Suppressor macrophage (primary cell): ENCODE data around the gene MAPT.
A peak's percentile ranks its signal among the peaks of the same experiment; 100 is the strongest.
"Not testable (repeated sequence)": the region's sequence is repeated elsewhere in the genome, so short reads cannot be mapped to it uniquely, and the experiment has no call there.

ENCODE experiments used
- DNase-seq, 4 experiments: peaks; one replicate each; pipeline ENCODE4 v3.0.0-alpha.2; 2020 to 2022
- total RNA-seq, 17 experiments: gene quantifications; one replicate each; lab custom pipeline; 2026; ENCODE audit warnings: mixed read lengths in 6 of 17, inconsistent platforms in 3 of 17; lab: John Stamatoyannopoulos, UW

MAPT gene
- total RNA-seq: 0 to 9.5 (median 0.10) reads per million in 17 experiments

DNA sequence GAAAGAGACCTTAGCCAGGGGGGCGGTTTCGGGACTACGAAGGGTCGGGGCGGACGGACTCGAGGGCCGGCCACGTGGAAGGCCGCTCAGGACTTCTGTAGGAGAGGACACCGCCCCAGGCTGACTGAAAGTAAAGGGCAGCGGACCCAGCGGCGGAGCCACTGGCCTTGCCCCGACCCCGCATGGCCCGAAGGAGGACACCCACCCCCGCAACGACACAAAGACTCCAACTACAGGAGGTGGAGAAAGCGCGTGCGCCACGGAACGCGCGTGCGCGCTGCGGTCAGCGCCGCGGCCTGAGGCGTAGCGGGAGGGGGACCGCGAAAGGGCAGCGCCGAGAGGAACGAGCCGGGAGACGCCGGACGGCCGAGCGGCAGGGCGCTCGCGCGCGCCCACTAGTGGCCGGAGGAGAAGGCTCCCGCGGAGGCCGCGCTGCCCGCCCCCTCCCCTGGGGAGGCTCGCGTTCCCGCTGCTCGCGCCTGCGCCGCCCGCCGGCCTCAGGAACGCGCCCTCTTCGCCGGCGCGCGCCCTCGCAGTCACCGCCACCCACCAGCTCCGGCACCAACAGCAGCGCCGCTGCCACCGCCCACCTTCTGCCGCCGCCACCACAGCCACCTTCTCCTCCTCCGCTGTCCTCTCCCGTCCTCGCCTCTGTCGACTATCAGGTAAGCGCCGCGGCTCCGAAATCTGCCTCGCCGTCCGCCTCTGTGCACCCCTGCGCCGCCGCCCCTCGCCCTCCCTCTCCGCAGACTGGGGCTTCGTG lies at the start of gene MAPT:
Gene MAPT (plus strand): TSS at position 533 of the 763 bp plus-strand sequence. CDS start 67,784 bp downstream, outside the sequence.
- peak; percentile 91 to 97 (median 94) for DNase-seq

DNA sequence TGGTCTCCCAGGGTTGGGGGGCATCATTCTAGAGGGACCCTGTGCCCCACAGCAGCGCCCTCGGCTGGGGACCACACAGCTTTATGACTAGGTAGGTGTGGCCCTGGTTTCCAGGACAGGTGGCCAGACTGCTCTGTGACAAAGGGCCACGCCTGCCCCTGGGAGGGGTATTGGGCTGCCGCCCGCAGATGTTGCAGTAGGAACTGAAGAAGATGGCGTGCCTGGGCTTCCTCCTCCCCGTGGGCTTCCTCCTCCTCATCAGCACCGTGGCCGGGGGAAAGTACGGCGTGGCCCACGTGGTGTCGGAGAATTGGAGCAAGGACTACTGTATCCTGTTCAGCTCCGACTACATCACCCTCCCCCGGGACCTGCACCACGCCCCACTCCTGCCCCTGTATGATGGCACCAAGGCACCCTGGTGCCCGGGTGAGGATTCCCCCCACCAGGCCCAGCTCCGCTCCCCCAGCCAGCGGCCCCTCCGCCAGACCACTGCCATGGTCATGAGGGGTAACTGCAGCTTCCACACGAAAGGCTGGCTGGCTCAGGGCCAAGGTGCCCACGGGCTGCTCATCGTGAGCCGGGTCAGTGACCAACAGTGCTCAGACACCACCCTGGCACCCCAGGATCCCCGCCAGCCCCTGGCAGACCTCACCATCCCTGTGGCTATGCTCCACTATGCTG lies 49.5 kb upstream of the MAPT start, which contains the start of gene SPPL2C:
Gene SPPL2C (plus strand): TSS at position 187 of the 681 bp plus-strand sequence. CDS start 26 bp downstream, at position 213.
- DNase-seq: no peak

DNA sequence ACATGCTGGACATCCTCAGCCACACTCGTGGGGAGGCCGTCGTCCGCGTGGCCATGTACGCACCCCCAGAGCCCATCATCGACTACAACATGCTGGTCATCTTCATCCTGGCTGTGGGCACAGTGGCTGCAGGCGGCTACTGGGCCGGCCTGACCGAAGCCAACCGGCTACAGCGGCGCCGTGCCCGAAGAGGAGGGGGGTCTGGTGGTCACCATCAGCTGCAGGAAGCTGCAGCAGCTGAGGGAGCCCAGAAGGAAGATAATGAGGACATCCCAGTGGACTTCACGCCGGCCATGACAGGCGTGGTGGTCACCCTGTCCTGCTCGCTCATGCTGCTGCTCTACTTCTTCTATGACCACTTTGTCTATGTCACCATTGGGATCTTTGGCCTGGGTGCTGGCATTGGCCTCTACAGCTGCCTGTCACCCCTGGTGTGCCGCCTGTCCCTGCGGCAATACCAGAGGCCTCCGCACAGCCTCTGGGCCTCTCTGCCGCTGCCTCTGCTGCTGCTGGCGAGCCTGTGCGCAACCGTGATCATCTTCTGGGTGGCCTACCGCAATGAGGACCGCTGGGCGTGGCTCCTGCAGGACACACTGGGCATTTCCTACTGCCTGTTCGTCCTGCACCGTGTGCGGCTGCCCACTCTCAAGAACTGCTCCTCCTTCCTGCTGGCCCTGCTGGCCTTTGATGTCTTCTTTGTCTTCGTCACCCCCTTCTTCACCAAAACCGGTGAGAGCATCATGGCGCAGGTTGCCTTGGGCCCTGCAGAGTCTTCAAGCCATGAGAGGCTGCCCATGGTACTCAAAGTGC lies 48.8 kb upstream of the MAPT start:
- DNase-seq: no peak

DNA sequence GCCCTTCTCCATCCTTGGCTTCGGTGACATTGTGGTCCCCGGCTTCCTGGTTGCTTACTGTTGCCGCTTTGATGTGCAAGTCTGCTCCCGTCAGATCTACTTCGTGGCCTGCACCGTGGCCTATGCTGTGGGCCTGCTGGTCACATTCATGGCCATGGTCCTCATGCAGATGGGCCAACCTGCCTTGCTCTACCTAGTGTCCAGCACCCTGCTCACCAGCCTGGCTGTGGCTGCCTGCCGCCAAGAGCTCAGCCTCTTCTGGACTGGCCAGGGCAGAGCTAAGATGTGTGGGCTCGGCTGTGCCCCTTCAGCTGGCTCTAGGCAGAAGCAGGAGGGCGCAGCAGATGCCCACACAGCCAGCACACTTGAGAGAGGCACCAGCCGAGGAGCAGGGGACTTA lies 48.1 kb upstream of the MAPT start:
- DNase-seq: no peak

DNA sequence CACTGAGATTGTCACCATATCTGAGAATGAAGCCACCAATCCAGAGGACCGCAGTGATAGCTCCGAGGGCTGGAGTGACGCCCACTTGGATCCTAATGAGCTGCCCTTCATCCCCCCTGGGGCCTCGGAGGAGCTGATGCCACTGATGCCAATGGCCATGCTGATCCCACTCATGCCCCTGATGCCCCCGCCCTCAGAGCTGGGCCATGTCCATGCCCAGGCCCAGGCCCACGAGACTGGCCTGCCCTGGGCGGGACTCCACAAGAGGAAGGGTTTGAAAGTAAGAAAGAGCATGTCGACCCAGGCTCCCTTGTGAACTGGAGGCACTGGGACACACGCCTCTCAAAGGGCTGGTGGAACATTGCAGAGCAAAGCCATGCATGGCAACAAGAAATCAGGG lies 47.7 kb upstream of the MAPT start:
- no peak for DNase-seq

DNA sequence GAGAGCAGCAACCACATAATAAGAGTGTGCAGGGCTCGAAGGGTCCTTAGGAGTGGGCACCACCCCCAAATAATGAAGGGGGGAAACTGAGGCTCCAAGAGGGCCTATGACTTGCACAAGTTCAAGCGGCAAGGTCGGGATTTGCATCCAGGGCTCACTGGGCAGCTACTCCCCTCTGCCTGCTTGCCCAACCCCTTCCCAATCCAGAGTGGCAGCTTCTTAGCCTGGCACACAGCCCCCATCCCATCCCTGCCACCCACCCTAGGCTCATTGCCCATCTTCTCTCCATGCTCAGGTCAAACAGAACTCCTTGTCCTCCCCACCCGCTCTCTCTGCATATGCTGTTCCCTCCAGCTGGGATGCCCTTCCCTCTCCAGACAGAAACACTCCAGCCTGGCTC lies 47.3 kb upstream of the MAPT start:
- no peak for DNase-seq

DNA sequence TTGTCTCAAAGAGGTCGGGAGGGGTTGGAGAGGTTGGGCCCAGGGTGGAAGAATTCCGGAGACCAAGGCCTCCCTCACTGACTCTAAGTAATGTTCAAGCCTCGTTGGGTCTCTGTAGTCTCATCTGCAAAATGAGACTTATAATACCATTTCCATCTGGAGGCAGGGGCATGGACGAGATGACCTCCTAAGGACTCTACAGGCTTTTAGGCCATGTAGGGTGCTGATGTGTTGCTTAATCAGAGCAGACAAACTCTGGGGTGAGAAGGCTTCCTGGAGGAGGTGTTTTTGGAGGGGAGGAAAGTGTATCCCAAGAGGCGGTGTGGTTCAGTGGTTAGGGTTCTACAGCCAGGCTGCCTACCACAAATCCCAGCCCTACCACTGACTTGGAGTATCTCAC lies 46.6 kb upstream of the MAPT start:
- no peak for DNase-seq

DNA sequence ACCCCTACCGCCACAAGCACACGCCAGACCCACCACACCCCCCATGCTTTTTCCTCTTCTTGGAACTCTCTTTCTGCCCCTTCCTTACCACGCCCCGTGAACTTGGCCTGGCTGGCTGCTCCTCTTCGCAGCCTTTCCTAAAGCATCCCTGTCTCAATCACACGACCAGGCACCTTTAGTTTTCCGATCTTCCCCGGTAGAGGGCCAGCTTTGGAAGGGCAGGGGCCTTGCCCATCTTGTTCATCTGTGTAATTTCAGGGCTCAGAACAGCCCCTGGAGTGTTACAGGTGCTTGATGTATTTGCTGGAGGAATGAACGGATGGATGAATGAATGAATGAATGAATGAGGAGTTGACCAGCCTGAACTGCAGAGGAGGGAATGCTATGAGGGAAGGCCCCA lies 45.9 kb upstream of the MAPT start:
- no peak for DNase-seq

DNA sequence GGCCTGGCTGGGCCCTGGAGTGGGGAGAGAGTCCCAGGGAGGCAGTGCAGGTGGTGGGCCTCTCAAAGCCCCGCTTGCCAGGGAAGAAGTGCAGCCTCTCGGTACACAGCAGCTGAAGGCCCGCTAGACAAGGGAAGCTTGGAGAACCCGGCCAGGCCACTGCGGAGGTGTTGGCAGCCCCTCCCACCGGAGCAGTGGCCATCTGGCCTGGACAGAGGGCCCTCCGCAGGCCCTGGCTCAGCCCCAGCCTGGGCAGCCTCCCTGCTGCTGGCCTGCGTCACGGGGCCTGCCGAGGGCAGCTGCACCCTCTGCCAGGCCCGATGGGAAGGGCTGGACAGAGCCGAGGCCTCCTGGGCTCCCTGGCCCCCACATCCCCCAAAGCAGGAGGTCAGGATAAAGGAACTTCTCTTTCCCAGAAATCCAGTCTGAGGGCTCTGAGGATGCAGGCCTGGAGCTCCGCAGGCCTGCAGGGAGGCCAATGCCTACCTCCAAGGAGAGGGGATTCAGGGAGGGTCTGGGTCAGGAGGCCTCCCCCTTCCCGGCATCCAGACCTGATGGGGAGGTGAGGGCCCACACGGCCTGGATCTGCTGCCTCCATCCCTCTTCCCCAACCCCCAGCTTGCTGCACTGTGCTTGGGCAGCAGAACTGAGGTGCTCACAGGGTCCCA lies 45.4 kb upstream of the MAPT start:
- no peak for DNase-seq

DNA sequence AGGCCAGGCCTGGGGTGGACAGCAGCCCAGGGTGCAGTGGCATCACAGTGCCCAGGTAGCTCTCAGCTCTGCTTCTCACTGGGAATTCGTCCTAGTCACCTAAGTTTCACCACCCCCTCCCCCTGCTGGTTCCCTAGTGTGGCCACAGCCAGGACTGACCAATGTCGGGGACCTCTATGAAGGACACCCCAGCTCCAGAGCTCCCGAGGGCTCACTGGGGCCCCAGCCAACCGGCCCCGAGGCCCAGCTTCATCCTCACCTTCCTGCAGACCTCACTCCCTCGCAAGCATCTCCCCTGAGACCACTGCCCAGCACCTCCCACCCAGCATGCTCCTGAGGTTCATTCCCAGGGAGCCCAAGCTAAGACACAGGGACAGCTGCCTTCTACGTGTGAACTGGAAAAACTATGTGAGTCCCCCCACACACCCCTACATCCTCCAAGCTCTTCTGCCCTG lies 44.8 kb upstream of the MAPT start:
- no peak for DNase-seq

DNA sequence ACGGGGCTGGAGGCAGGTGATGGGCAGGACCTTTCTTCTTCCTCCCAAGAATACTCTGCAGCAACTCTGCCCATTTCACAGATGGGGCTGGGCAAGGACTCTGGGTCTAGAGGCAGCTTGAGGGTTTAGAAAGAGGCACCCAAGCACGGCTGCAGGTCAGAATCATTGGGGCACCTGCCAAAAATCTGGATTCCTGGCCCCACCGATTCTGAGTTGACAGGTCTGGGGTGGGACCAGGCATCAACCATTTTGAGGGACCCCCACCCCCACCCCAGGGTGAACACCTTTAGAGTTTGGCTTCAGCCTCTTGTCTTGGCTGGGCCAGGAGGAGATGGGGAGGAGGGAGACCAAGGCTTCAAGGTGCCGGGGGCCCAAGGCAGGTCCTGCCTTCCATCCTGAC lies 44.3 kb upstream of the MAPT start:
- DNase-seq: no peak

DNA sequence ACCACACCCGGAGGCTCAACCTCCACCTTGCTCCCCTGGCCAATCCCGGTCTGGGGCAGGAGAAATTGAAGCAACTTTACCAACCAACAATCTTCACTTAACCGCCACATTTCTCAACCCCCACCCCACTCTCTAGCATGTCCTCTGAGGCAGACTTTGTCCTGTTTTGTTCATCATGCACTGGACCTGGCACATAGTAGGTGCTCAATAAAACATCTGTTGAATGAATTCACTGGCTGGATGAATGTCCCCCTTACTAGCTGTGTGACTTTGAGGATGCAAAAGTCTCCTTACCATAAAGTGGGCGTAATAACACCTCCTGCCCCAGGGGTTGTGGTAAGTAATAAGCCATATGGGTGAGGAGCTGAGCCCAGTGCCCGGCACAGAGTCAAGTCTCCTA lies 43.9 kb upstream of the MAPT start:
- no peak for DNase-seq

DNA sequence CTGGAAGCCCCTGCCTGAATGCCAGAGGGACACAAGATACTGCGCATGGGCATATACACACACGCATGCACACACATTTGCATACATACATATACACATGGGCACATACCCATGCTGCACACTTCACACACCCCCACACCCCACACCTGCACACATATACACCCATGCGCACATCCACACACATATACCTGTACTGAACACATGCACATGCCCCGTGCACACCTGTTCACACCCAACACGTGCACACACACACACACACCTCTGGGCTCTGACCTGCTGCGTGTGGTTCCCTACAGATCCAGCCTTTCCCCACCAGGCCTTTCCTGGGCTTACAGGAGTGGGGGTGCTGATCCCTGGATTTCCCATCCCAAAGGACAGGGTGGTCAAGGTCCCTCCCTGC lies 43.3 kb upstream of the MAPT start:
- DNase-seq: no peak

DNA sequence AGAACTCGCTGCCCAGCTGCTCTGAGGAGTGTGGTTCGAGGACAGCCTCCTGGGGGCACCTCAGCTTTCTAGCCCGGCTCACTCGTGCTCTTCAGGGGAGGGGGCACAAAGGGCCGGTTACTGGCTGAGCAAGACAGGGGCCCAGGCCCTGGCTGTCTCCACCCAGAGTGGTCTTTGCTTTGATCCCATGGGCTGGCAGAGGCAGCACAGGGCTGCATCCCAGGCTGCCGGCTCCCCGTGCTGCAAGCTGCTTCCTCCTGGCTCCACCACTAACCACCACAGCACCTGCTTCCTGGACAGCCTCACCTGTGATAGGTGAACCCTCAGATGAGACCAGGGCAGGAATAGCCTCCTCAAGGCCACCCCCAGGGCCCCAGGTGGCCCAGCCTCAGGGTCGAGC lies 42.9 kb upstream of the MAPT start:
- no peak for DNase-seq

DNA sequence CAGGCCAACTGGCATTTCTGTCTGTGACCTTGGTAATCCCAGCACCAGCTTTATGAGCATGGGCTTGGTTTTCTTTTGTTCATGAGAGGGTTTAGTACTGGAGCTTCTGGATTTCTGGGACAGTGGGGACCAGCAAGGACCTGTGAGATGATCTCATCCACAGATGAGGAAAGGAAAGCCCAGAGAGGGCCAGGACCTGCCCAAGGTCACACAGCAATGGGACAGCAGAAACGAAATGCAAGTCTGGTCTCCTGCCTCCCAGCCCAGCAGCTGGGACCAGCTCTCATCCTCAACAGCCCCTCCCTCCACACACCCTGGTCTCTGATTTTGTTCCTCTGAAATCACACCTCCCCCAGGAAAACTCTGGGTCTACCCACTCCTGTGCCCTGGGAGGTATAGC lies 42.5 kb upstream of the MAPT start:
- no peak for DNase-seq

DNA sequence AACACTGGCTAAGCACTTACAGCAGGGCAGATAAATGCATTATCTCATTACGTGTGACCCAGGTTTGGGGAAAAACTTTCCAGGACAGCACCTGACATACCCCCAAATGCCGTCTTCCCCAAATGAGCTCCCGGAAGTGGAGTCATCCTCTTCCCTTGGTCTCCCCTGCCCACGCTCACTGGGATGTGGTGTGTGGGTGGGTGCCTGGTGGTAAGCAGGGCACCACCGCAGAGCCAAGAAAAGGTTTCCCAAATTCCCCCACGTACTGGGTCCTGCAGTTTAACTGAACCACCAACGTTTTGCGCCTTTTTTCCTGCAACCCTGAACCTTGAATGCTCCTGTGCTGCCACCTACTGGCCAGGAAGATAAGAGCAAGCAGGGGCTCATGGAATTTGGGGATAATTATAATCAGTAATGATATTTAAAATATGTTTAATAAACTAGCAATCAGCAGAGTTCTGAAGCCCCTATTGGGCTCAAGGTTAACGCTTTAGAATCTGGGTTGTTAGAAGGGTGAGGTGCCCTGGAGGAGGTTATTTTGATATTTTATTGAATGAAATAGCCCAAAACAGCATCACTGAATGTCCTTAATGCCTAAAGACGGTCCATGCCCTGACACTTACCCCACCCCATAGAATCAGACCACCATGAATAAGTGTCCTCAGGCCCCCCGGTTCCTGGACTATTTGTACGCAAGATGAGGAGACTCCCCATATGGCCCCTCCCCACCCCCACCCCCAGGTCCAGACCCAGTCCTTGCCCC lies 41.6 kb upstream of the MAPT start:
- peak; percentile 62 to 70 (median 69) for DNase-seq

DNA sequence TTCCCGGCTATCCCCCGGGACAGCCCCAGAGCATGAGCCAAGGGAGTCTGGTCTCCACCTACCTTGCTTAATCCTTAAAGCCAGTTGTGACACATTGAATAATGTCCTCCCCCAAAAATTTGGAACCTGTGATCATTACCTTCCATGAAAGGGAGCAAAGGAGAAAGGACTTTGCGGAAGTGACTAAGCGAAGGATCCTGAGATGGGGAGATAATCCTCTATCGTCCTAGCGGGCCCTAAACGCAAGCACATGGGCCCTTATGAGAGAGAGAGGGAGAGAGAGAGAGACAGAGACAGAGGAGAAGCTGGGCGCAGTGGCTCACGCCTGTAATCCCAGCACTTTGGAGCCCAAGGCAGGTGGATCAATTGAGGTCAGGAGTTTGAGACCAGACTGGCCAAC lies 40.1 kb upstream of the MAPT start:
- no peak for DNase-seq

DNA sequence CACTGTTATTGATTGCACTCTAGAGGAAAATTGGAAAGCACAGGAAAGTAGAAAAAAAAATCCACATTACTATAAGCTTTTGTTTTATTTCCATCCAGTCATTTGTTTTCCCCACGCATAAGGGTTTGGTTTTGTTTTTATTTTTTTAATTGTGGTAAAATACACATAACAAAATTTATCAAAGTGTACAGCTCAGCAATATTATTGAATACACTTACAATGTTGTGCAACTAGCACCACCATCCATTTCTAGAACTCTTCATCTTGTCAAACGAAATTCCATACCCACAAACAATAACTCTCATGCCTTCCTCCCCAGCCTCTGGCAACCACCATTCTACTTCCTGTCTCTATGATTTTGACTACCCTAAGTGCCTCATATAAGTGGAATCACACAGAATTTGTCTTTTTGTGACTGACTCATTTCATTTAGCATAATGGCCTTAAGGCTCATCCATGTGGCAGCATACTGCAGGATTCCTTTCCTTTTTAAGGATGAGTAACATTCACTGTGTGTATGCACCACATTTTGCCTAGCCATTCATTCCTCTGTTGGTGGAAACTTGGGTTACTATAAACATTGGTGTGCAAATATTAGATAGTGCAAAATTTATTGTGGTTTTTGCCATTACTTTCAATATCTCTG lies 38.5 kb upstream of the MAPT start:
- DNase-seq: no peak

DNA sequence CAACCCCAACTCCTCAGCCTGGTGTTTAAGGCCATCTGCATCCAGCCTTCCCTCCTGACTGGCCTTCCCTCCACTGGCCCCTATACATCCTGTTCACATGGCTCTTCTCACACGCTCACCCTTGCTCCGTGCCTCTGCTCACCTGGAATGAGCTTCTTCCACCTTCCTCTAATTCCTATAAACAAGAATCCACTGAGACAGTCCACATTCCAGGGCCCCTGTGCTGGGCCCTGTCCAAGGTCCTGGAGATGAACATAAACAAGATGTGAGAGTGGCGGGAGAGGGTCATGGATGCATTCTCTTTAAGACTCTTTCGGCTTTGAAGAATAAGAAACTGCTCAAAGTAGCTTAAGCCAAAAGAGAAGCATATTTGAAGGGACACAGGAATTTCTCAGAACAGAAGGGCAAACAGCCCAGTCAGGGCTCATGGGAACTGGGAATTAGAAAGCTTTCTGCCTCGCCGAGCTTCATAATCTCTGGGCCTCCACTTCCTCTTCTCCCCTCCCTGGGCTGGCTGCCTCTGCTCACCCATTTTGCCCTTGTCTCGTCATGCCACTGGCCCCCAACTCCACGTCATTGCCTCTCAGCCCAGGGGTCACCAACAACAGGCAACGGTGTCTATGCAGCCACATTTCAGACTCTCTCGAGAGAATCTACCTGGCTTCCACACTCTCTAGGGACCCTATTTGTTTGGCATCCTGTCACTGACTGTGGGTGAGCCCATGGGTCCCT lies 36.2 kb upstream of the MAPT start:
- DNase-seq: peak; percentile 15 to 38 (median 24)

DNA sequence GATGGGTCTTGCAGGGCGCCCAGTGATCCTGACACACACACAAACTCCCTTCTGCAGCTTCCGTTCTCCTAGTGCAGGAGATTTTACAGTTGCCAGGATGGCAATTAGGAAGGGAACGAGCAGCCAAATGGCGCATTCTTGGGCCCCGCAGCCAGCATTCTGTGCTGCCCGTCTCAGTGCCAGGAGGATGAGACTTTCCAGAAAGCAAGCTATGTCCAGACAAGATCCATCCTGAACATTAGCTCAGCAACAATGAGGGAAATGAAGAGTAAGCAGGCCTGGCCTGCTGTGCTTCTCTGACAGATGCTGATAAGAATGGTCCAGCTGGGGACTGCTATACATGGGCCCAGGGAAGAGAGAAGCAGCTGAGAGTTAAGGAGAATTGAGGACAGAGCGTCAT lies 33.2 kb upstream of the MAPT start:
- no peak for DNase-seq

DNA sequence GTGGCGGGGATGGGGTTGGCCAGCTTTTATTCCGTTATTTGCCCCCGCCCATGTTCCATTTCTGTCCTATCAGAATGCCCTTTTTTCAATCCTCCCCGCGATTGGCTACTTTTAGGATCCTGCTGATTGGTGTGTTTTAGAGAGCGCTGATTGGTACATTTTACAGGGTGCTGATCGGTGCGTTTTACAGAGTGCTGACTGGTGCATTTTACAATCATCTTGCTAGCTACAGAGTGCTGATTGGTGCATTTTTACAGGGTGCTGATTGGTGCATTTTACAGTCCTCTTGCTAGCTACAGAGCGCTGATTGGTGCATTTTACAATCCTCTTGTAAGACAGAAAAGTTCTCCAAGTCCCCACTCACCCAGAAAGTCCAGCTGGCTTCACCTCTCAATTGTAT lies 32.2 kb upstream of the MAPT start:
- not testable (repeated sequence) for DNase-seq
